Fibroblast of lung (primary cell): Measurements from ENCODE around the gene NTNG1. TPM values are rescaled to one million over a fixed set of nuclear protein-coding genes. Genes with fewer than 3 reads are reported as not detected.
A peak's percentile ranks its signal among the peaks of the same experiment; 100 is the strongest.

Source experiments
- DNase-seq, 2 donors: peaks; one replicate each; pipeline versions ENCODE4 v3.0.0 to v3.0.0-alpha.2; 2010; ENCODE audit warnings: low read depth in 2 of 2
- H2AFZ ChIP-seq: 2 replicates; pipeline ENCODE4 v1.5.1; 2012; ENCODE audit warnings: low read length, control low read depth, inconsistent platforms
- H3K27ac ChIP-seq: 2 replicates; pipeline ENCODE4 v1.5.1; 2011; ENCODE audit warnings: low read length, control low read depth; ENCODE audit not compliant: insufficient read depth
- H3K27me3 ChIP-seq: 2 replicates; pipeline ENCODE4 v1.5.1; 2011; ENCODE audit warnings: mild to moderate bottlenecking, low read length; ENCODE audit not compliant: control insufficient read depth, insufficient read depth
- H3K36me3 ChIP-seq: 2 replicates; pipeline ENCODE4 v1.5.1; 2011; ENCODE audit warnings: low read length; ENCODE audit not compliant: control insufficient read depth, insufficient read depth
- H3K4me1 ChIP-seq: 2 replicates; pipeline ENCODE4 v1.5.1; 2011; ENCODE audit warnings: low read length; ENCODE audit not compliant: control insufficient read depth, insufficient read depth; ENCODE audit errors: extremely low read depth
- H3K4me2 ChIP-seq: 2 replicates; pipeline ENCODE4 v1.5.1; 2011; ENCODE audit warnings: low read length, control low read depth; ENCODE audit not compliant: insufficient read depth; ENCODE audit errors: extremely low read depth
- H3K4me3 ChIP-seq, 4 experiments: fragments of 200-600 bp in 1 of 4; sonication (generic) in 1 of 4; replicated peaks in 1 of 4; 2 replicates each; pipeline ENCODE4 v1.5.1; 2011 to 2016; ENCODE audit warnings: low read length in 4 of 4, low read depth in 3 of 4, mild to moderate bottlenecking in 3 of 4, control low read depth in 2 of 4, inconsistent platforms in 1 of 4, mixed read lengths in 1 of 4; ENCODE audit not compliant: insufficient read depth in 1 of 4; ENCODE audit errors: control extremely low read depth in 1 of 4
- H3K79me2 ChIP-seq: 2 replicates; pipeline ENCODE4 v1.5.1; 2012; ENCODE audit warnings: mild to moderate bottlenecking, low read length, inconsistent platforms; ENCODE audit not compliant: control insufficient read depth, insufficient read depth
- H3K9ac ChIP-seq: 2 replicates; pipeline ENCODE4 v1.5.1; 2011; ENCODE audit warnings: mild to moderate bottlenecking, low read length, control low read depth; ENCODE audit not compliant: insufficient read depth
- H3K9me3 ChIP-seq: 2 replicates; pipeline ENCODE4 v1.5.1; 2012; ENCODE audit warnings: low read depth, low read length; ENCODE audit not compliant: control insufficient read depth, insufficient read depth
- H4K20me1 ChIP-seq: 2 replicates; pipeline ENCODE4 v1.5.1; 2011; ENCODE audit warnings: low read length; ENCODE audit not compliant: control insufficient read depth, insufficient read depth; ENCODE audit errors: extremely low read depth
- CTCF ChIP-seq, 2 donors: IDR thresholded peaks in 1 of 2; conservative IDR thresholded peaks in 1 of 2; 1 replicate in 1 of 2; 2 replicates in 1 of 2; pipeline ENCODE4 v1.5.1; 2011 to 2012; ENCODE audit warnings: low read length in 2 of 2, control low read depth in 1 of 2, inconsistent platforms in 1 of 2, low read depth in 1 of 2, mild to moderate bottlenecking in 1 of 2
- EZH2 ChIP-seq: IDR thresholded peaks from 2 replicates; pipeline ENCODE4 v1.5.1; 2012; ENCODE audit warnings: low read length, control low read depth, mild to moderate bottlenecking; ENCODE audit errors: missing control alignments
- polyA plus RNA-seq, 2 donors: library from polyadenylated mRNA; depleted of rRNA in 1 of 2; stranded (reverse) in 1 of 2; unstranded in 1 of 2; fragments of >200 nt; gene quantifications; 2 replicates each; pipeline ENCODE4 v1.2.1, GENCODE V29; 2011 to 2012; ENCODE audit warnings: missing spikeins in 1 of 2
- total RNA-seq: library from RNA; depleted of rRNA; stranded (reverse); fragments of >200 nt; gene quantifications from 2 replicates; pipeline ENCODE4 v1.2.1, GENCODE V29; 2014

The NTNG1 gene
- total and polyA plus RNA-seq, 2 donors (not counting 1 experiment from before 2014, with no cell fraction given): 0.82 to 8.6 TPM

- TF ChIP-seq EZH2 (no peak), CTCF (conservative IDR thresholded peaks at IDR 0.05 in 1 of 2, IDR thresholded peaks at IDR 0.05 in 1 of 2; ENCODE audit: low read depth in 1 of 2, low read length in 2 of 2) (no peak)
- Histone ChIP-seq H3K9ac (no peak overlapping the region), H3K36me3 (no peaks in the 10 kb centered on the region), H3K4me3 (no peak overlapping the region), H3K79me2 (no peaks in the 10 kb centered on the region), H3K4me1 (no peaks in the 10 kb centered on the region), H3K4me2 (no peak overlapping the region), H3K9me3 (no peaks in the 10 kb centered on the region), H2AFZ (no peak overlapping the region), H3K27ac (no peak overlapping the region), H4K20me1 (no peaks in the 10 kb centered on the region), H3K27me3 (no peaks in the 10 kb centered on the region)
- no peak for DNase-seq
These were observed 45.2 kb upstream of the NTNG1 start for GRCh38 chr1:107095647-107096046.

GRCh38 chr1:107096690-107097089, 44.1 kb upstream of the NTNG1 start:
- TF ChIP-seq CTCF (conservative IDR thresholded peaks at IDR 0.05 in 1 of 2, IDR thresholded peaks at IDR 0.05 in 1 of 2; ENCODE audit: low read depth in 1 of 2, low read length in 2 of 2): no peak
- no peak for TF ChIP-seq EZH2
- H3K79me2 ChIP-seq: no peaks in the 10 kb centered on the region
- no peak overlapping the region for H3K27ac ChIP-seq
- H3K36me3 ChIP-seq: no peaks in the 10 kb centered on the region
- H3K9ac ChIP-seq: no peak overlapping the region
- no peaks in the 10 kb centered on the region for H3K4me1 ChIP-seq
- H3K4me2 ChIP-seq: no peak overlapping the region
- DNase-seq: no peak
- no peaks in the 10 kb centered on the region for H3K9me3 ChIP-seq
- no peak overlapping the region for H2AFZ ChIP-seq
- no peak overlapping the region for H3K4me3 ChIP-seq
- H4K20me1 ChIP-seq: no peaks in the 10 kb centered on the region
- no peaks in the 10 kb centered on the region for H3K27me3 ChIP-seq

GRCh38 chr1:107098961-107099360, 41.9 kb upstream of the NTNG1 start:
- no peaks in the 10 kb centered on the region for H3K79me2 ChIP-seq
- no peak overlapping the region for H3K4me2 ChIP-seq
- no peaks in the 10 kb centered on the region for H3K36me3 ChIP-seq
- H4K20me1 ChIP-seq: no peaks in the 10 kb centered on the region
- H3K27ac ChIP-seq: no peak overlapping the region
- no peak overlapping the region for H2AFZ ChIP-seq
- no peaks in the 10 kb centered on the region for H3K4me1 ChIP-seq
- H3K9ac ChIP-seq: no peak overlapping the region
- TF ChIP-seq EZH2 (no peak), CTCF (conservative IDR thresholded peaks at IDR 0.05 in 1 of 2, IDR thresholded peaks at IDR 0.05 in 1 of 2; ENCODE audit: low read depth in 1 of 2, low read length in 2 of 2) (no peak)
- peak in 1 of 2 donors; percentile 15 for DNase-seq
- H3K4me3 ChIP-seq: no peak overlapping the region
- no peaks in the 10 kb centered on the region for H3K27me3 ChIP-seq
- no peaks in the 10 kb centered on the region for H3K9me3 ChIP-seq
